ENCODE data around the gene INTS11.

The INTS11 gene

DNA sequence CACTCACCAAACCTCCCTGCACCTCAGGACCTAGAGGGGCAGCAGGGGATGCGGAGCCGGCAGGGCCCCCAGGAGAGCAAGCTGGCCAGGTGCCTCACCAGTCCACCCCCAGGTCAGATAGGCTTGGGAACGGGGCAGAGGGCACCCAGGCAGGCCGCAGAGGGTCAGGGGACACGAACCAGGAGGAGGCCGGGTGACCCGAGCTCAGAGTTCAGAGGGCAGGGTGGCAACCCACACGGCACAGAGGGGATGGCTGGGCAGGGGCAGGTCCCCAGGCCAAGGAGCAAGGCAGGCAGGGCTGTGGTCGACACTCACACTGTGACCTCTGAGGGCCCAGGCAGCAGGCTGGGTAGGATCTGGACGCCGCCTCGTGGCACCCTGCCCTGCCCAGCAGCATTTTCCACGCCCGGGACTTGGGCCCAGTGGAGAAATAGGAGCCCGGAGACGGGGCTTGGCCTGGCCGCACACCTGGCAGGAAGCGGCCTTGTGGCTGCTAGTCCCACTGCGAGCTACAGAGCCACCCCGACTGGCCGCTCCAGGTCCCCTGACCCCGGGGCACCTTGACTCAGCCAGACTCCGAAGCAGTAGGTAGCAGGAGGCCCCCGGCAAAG is 19.5 kb upstream of the INTS11 start:
- no peak for DNase-seq

DNA sequence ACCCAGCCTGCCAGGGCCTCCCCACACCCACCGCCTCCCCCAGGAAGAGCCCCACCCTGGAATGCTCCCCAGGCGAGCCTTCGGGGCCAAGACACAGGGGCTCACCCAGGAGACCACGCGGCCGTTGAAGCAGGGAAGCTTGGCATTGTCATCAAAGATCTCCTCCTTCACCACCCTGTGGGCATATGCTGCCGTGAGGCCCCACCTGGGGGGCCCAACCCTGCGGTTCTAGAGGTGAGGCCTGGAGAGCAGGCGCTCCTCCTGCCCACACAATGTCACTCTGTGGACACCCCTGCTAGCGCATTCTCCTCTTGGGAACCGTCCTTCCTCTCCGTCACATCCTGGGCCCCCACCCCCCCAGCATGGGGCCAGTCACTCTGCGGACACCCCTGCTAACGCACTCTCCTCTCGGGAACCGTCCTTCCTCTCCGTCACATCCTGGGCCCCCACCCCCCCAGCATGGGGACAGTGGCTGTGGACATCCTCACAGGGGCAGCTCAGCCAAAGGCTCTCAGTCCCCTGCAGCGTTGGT is 18.2 kb upstream of the INTS11 start:
- DNase-seq: no peak

DNA sequence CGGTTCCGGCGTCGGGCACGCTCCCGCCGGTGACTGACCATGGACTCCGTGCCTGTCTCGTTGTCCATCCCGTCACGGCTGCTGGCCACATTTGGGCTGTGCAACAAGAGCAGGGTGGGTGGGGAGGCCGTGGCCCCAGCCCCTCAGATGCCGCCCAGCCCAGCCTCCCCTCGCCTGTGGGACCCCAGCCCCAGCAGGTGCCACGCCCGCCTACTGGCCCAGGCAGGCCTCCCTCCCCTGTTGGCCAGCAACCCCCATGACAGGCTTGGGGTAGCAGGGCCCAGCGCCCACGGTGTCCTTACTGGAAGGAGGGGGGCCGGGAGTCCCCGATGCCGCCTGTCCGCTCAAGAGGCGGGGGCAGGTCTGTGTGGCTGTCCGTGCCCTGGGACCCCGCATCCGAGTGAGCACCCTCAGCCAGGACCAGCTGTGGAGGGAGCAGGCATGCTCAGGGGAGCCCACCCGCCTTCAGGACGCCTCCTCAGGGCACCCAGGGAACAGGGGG is 17.7 kb upstream of the INTS11 start:
- DNase-seq: no peak

DNA sequence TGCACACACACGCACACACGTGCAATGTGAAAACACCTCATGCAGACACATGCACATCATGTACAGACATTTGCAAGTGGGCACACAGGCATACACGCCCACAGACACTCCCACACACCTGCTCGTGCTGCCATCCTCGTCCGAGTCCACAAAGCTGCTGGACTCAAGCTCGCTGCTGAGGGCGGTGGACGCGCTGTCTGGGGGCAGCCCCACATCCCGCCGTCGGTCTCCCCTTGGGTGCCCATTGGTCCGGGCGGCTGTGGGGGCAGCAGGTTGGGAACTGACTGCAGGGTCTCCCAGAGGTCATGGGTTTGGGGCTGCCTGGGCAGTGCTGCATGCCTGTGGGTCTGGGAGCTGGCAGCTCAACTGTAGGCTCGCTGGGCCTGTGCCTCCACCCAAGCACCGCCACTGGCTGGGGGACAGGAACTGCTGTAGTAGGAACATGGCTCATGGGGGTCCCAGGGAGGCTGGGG is 17.1 kb upstream of the INTS11 start:
- no peak for DNase-seq

DNA sequence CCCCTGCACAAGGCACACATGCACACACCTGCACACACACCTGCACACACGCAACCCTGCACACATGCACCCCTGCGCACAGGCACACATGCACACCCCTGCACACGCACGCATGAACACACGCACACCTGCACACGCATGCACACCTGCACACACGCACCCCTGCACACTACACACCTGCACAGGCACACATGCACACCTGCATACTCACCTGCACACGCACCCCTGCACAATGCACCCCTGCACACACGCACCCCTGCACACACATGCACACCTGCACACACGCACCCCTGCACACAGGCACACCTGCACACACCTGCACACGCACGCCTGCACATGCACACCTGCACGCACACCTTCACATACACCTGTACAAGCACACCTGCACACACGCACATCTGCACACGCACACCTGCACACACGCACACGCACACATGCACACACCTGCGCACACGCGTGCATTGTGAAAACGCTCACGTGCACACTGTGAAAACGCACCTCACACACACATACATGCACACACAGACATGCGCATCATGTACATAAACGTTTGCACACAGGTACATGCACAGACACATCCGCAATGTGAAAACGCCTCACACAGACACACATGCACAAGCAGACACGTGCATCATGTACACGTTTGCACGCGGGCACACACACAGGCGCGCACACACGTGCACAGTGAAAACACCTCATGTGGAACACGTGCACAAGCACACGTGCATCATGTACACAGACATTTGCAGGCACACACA is 16.5 kb upstream of the INTS11 start:
- DNase-seq: no peak

DNA sequence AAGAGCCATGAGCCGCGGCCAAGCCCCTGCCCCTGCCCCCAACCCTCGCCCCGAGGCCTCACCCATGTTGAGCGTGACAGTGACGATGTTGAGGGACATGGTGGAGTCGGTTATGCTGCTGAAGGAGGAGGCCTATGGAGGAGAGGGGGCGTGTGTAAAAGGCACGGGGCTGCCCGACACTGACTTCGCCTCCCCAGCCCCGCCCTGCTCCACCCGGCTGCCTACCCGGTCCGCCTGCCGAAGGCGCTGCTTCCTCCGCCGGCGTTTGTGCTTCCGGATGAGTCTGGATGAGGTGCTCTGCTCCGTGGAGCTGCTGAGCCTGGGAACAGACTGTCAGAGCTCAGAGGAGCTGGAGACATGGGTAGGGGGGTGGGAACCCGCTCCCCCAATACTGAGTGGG is 15.7 kb upstream of the INTS11 start:
- DNase-seq: no peak

DNA sequence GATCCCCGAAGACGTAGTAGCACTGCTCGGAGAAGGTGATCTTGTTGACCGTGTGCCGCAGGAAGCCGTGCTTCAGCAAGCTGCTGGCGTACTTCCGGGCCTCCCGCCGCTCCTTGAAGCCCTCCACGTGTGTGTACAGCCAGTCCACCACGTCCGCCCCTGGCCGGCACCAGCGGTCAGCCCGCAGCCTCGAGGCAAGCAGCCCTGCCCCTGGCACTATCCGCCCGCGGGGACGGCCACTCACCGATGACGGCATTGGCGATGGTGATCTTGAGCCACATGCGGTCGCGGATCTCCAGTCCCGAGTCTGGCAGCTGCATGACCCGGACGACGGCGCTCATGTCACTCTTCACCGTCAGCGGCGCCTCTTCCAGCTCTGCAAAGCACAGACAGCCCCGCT is 13.8 kb upstream of the INTS11 start:
- no peak for DNase-seq

DNA sequence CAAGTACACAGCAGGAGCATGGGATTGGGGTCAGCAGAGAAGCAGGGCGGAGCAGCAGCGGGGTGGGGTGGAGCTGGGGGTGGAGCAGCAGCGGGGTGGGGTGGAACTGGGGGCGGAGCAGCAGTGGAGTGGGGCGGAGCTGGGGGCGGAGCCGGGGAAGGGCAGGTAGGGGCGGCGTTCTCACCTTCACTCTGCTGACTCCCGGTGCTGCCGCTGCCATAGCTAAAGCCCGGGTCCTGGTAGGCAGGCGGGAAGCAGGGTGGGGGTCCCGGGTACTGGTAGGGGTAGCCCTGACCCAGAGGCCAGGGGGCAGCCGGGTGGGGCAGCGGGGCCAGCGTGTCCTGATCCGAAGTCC is 13.3 kb upstream of the INTS11 start:
- no peak for DNase-seq

DNA sequence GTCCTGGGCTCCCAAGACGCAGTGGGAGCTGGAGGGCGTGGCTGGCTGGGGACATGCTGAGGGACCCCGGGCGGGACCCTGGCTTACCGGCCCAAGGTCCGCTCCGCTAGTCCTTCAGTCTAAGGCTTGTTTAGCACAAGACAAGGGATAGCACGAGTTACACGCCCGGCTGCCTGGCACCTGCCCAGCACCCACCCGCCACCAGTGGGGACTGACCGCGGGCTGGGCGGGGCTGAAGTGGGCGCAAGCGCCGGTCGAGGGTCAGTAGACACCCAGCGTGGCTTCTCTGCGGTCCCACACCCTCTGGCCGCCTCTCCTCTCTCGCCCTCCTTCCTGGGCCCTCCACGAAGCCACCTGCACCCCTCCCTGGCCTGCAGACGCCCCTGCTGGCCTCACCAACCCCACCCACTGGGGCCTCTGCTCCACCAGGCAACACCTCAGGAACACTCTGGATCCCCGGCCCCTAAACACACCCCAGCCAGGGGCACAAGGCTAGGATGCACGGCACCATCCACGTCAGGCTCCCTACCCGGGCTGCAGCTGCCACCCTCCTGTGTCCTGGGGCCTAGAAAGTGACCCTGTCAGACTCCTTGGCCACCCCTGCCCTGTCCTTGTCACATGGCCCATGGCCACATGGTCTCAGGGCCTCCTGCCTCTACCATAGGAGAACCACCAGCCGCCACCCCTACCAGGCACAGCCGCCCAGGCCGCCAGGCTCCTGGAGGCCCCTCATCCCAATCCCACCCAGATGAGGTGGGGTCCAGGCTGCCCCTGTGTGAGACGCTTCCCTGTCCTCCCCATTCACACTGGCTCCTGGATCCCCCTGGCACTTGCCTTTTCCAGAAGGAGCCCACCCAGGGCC is 12.7 kb upstream of the INTS11 start:
- DNase-seq: no peak

DNA sequence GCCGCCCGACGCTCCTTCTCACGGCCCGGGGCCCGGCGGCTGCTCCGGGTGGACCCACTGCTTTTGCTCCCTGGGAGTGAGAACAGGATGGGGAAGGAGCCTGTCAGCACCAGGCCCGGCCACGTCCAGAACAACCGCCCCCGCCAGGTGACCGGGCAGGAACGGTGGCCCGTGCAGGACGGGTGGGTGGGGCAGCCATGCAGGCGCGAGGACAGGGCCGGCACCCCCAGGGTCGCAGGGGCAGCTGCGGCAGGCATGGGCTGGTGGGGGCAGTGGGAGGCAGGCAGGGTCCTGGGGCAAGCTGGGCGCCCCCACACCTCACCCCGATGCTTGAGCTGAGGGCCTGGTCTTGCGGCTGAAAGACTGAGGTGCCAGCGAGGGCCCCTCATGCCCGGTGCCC is 12.0 kb upstream of the INTS11 start:
- no peak for DNase-seq

DNA sequence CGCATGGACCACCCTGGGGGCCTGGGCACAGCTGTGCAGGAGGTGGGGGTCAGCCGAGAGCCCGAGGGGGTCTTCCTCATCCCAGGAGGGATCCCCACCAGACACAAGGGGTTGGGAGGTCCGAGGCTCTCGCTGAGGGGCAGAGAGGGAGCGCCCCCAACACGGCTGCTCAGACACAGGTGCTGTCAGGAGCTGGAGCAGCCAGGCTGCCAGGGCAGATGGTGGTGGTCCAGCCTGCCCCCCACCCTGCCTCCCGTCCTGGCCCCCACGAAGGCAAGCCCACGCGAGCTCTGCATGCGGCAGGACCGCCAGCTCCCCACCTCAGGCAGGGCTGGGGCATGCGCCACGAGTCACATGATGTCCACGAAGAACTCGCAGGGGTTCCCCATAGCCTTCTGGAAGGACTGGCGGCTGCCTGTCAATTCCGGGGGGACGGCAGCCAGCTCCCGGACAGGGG is 11.4 kb upstream of the INTS11 start:
- DNase-seq: no peak

DNA sequence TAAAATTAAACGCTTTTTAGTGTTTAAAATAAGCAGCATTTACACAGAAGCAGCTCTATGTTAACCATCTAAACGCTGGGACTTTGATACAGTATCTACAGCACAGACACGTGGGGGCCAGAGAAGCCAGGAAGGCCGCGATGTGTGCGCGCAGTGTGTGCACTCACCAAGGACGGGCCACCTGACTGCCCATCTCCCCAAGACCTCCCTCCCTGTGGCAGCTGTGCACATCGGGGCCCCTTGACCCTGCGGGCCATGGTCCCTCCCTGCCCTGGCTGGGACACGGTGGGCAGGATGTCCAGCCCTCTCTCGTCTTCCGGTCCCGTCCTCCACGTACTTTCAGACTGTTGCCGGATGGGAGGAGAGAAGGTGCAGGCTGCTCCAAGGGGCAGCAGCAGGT is 10.8 kb upstream of the INTS11 start:
- no peak for DNase-seq

DNA sequence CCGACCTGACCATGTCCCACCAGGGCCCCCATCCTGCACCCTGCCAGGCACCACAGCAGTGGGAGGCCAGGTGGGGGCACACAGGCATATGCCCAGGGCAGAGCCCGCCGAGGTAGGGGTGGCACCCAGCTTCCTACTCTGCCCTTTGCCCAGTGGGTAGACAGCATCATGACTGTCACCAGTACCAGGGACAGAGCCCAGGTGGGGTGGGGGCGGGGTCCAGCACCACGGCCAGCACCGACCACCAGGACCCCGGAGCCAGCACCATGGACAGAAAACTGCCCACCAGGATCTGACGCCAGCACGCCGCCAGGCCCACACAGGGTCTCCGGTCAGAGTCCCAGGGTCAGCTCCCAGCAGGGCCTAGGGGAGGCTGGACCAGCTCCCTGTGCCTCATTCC is 10.4 kb upstream of the INTS11 start:
- no peak for DNase-seq

DNA sequence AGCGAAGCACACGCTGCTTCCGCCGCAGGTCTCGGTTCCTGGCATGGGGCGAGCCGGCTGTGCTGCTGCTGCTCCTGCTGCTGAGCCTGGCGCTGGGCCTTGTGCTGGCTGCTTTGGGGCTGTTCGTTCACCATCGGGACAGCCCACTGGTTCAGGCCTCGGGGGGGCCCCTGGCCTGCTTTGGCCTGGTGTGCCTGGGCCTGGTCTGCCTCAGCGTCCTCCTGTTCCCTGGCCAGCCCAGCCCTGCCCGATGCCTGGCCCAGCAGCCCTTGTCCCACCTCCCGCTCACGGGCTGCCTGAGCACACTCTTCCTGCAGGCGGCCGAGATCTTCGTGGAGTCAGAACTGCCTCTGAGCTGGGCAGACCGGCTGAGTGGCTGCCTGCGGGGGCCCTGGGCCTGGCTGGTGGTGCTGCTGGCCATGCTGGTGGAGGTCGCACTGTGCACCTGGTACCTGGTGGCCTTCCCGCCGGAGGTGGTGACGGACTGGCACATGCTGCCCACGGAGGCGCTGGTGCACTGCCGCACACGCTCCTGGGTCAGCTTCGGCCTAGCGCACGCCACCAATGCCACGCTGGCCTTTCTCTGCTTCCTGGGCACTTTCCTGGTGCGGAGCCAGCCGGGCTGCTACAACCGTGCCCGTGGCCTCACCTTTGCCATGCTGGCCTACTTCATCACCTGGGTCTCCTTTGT is 9.2 kb upstream of the INTS11 start:
- no peak for DNase-seq

DNA sequence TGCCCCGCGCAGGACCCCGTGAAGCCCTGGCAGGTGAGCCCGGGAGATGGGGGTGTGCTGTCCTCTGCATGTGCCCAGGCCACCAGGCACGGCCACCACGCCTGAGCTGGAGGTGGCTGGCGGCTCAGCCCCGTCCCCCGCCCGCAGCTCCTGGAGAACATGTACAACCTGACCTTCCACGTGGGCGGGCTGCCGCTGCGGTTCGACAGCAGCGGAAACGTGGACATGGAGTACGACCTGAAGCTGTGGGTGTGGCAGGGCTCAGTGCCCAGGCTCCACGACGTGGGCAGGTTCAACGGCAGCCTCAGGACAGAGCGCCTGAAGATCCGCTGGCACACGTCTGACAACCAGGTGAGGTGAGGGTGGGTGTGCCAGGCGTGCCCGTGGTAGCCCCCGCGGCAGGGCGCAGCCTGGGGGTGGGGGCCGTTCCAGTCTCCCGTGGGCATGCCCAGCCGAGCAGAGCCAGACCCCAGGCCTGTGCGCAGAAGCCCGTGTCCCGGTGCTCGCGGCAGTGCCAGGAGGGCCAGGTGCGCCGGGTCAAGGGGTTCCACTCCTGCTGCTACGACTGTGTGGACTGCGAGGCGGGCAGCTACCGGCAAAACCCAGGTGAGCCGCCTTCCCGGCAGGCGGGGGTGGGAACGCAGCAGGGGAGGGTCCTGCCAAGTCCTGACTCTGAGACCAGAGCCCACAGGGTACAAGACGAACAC is 8.5 kb upstream of the INTS11 start:
- DNase-seq: no peak

DNA sequence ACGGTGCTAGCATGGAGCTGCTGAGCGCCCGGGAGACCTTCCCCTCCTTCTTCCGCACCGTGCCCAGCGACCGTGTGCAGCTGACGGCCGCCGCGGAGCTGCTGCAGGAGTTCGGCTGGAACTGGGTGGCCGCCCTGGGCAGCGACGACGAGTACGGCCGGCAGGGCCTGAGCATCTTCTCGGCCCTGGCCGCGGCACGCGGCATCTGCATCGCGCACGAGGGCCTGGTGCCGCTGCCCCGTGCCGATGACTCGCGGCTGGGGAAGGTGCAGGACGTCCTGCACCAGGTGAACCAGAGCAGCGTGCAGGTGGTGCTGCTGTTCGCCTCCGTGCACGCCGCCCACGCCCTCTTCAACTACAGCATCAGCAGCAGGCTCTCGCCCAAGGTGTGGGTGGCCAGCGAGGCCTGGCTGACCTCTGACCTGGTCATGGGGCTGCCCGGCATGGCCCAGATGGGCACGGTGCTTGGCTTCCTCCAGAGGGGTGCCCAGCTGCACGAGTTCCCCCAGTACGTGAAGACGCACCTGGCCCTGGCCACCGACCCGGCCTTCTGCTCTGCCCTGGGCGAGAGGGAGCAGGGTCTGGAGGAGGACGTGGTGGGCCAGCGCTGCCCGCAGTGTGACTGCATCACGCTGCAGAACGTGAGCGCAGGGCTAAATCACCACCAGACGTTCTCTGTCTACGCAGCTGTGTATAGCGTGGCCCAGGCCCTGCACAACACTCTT is 7.7 kb upstream of the INTS11 start:
- no peak for DNase-seq

DNA sequence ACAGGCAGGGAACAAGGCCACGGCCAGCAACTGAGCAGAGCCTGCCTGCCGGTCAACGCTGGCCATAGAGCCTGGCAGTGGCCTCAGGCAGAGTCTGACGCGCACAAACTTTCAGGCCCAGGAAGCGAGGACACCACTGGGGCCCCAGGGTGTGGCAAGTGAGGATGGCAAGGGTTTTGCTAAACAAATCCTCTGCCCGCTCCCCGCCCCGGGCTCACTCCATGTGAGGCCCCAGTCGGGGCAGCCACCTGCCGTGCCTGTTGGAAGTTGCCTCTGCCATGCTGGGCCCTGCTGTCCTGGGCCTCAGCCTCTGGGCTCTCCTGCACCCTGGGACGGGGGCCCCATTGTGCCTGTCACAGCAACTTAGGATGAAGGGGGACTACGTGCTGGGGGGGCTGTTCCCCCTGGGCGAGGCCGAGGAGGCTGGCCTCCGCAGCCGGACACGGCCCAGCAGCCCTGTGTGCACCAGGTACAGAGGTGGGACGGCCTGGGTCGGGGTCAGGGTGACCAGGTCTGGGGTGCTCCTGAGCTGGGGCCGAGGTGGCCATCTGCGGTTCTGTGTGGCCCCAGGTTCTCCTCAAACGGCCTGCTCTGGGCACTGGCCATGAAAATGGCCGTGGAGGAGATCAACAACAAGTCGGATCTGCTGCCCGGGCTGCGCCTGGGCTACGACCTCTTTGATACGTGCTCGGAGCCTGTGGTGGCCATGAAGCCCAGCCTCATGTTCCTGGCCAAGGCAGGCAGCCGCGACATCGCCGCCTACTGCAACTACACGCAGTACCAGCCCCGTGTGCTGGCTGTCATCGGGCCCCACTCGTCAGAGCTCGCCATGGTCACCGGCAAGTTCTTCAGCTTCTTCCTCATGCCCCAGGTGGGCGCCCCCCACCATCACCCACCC is 6.9 kb upstream of the INTS11 start, which contains the start of gene TAS1R3:
TAS1R3 (plus strand) TSS at position 213 of the 898 bp plus-strand sequence; CDS start at position 279, 66 bp downstream.
- no peak for DNase-seq

DNA sequence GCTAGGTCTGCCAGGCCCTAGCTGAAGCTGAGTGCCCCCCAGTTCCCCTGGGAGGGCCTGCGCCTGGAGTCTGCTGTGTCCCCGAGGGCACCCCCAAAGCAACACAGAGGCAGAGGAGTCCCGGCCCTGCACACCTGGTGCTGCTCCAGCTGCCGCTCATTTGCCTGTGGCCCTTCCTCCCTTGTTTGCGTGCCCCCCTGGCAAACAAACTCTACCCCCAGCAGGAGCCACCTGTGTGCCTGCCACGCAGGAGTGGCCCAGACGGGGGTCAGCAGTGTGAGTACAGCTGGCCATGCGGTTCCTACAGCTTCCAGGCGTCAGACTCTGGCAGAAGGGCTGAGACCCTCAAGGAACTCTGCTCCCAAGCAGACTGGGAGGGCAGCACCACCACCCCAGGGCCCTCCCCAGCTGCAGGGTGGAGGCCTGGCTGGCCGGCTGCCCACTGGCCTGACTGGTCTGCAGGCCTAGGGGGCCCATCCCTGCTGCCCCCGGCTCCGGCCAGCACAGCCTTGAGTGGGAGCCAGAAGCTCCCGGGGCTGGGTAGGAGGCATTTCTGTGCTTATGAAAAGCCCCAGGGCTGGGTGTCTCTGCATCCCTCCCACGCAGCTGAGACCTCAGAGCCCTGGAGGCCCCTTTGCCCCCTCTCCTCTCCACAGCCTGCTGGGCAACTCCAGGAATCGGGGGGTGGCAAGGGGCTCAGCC is 6.1 kb upstream of the INTS11 start:
- no peak for DNase-seq

Measured in inflammatory macrophage treated with lipopolysaccharide for 4 hours (primary cell).